HEK293T (cell line): Measurements from ENCODE around the gene BOLA3.
"Not testable (repeated sequence)": the region's sequence is repeated elsewhere in the genome, so short reads cannot be mapped to it uniquely, and the experiment has no call there.

Source experiments
- CTCF ChIA-PET: fragments of 350-600 bp; formaldehyde crosslinking; extraction: SDS; loops from one replicate; lab custom pipeline; 2021; ENCODE audit warnings: antibody characterized with exemption, inconsistent platforms; lab: Yijun Ruan, JAX
- POLR2A ChIA-PET: fragments of 350-600 bp; formaldehyde crosslinking; extraction: SDS; loops from one replicate; lab custom pipeline; 2020; ENCODE audit warnings: antibody characterized with exemption, inconsistent platforms; lab: Yijun Ruan, JAX
- DNase-seq: peaks from one replicate; pipeline ENCODE4 v3.0.0; 2012; ENCODE audit warnings: mixed read lengths; ENCODE audit errors: extremely low spot score
- ARNT ChIP-seq: fragments of 450-650 bp; IDR thresholded peaks from 2 replicates; pipeline ENCODE4 v1.6.1; 2017; ENCODE audit warnings: mild to moderate bottlenecking
- BHLHE40 ChIP-seq: fragments of 450-650 bp; IDR thresholded peaks from 2 replicates; pipeline ENCODE4 v1.6.1; 2016; ENCODE audit warnings: mild to moderate bottlenecking, moderate library complexity, borderline replicate concordance
- CTBP1 ChIP-seq: fragments of 450-650 bp; IDR thresholded peaks from 2 replicates; pipeline ENCODE4 v1.6.1; 2016; ENCODE audit warnings: borderline replicate concordance
- ELF4 ChIP-seq: fragments of 450-650 bp; IDR thresholded peaks from 2 replicates; pipeline ENCODE4 v1.6.1; 2017; ENCODE audit warnings: antibody characterized with exemption
- FOXA1 ChIP-seq: fragments of 450-650 bp; IDR thresholded peaks from 2 replicates; pipeline ENCODE4 v1.6.1; 2016; ENCODE audit warnings: mild to moderate bottlenecking
- FOXK2 ChIP-seq: fragments of 450-650 bp; IDR thresholded peaks from 2 replicates; pipeline ENCODE4 v1.6.1; 2016; ENCODE audit warnings: mild to moderate bottlenecking
- FOXM1 ChIP-seq: fragments of 450-650 bp; IDR thresholded peaks from 2 replicates; pipeline ENCODE4 v1.6.1; 2017; ENCODE audit warnings: mild to moderate bottlenecking, borderline replicate concordance
- HDGF ChIP-seq: fragments of 450-650 bp; IDR thresholded peaks from 2 replicates; pipeline ENCODE4 v1.6.1; 2017; ENCODE audit warnings: antibody characterized with exemption, borderline replicate concordance
- L3MBTL2 ChIP-seq: fragments of 450-650 bp; conservative IDR thresholded peaks from 2 replicates; pipeline ENCODE4 v1.6.1; 2016; ENCODE audit warnings: mild to moderate bottlenecking
- LEF1 ChIP-seq: fragments of 450-650 bp; IDR thresholded peaks from 2 replicates; pipeline ENCODE4 v1.6.1; 2017; ENCODE audit warnings: mild to moderate bottlenecking, borderline replicate concordance
- NFRKB ChIP-seq: fragments of 450-650 bp; IDR thresholded peaks from 2 replicates; pipeline ENCODE4 v1.6.1; 2016; ENCODE audit warnings: mild to moderate bottlenecking, moderate library complexity
- PKNOX1 ChIP-seq: fragments of 450-650 bp; IDR thresholded peaks from 2 replicates; pipeline ENCODE4 v1.6.1; 2016
- SP1 ChIP-seq: fragments of 450-650 bp; IDR thresholded peaks from 2 replicates; pipeline ENCODE4 v1.6.1; 2017
- SUZ12 ChIP-seq: fragments of 450-650 bp; IDR thresholded peaks from 2 replicates; pipeline ENCODE4 v1.6.1; 2016; ENCODE audit warnings: mild to moderate bottlenecking
- TARDBP ChIP-seq: fragments of 450-650 bp; IDR thresholded peaks from 2 replicates; pipeline ENCODE4 v1.6.1; 2016
- ZNF384 ChIP-seq: fragments of 450-650 bp; IDR thresholded peaks from 2 replicates; pipeline ENCODE4 v1.6.1; 2016

Gene BOLA3

GRCh38 chr2:74128206-74128605, 19.5 kb downstream of the BOLA3 start:
- POLR2A ChIA-PET: no interaction called here
- CTCF ChIA-PET: no interaction called here
- TF ChIP-seq ELF4 (no peak), TARDBP (no peak), HDGF (no peak)
- no peak for DNase-seq

- CTCF ChIA-PET: not testable (repeated sequence)
Measured at GRCh38 chr2:74123955-74124354, 23.8 kb downstream of the BOLA3 start.

GRCh38 chr2:74121846-74122245, 25.9 kb downstream of the BOLA3 start:
- CTCF ChIA-PET, DNase-seq: not testable (repeated sequence)
- TF ChIP-seq L3MBTL2: peak; percentile 37; the same call in 1 of the 2 replicates
- POLR2A ChIA-PET: interaction anchor here (0.8 kb wide), 1 partner anchor 132 kb away, joined by 3 read pairs; no protein-coding TSS in a partner anchor

More at GRCh38 chr2:74123955-74124354, 23.8 kb downstream of the BOLA3 start:
- POLR2A ChIA-PET, DNase-seq: not testable (repeated sequence)

GRCh38 chr2:74119912-74120825, 27.5 kb downstream of the BOLA3 start:
- peak; percentile 98 for TF ChIP-seq L3MBTL2
- TF ChIP-seq ARNT: no peak
- no peak for TF ChIP-seq TARDBP
- TF ChIP-seq FOXM1: 0 out of 2 replicates have a peak, but pooled peaks have one; percentile 37
- TF ChIP-seq ELF4: peak; percentile 74
- TF ChIP-seq LEF1: no peak
- no peak for TF ChIP-seq FOXK2
- TF ChIP-seq SP1: no peak
- peak; percentile 83 for TF ChIP-seq NFRKB
- no peak for TF ChIP-seq ZNF384
- no peak for TF ChIP-seq PKNOX1
- peak; percentile 69; the same call in 1 of the 2 replicates for TF ChIP-seq CTBP1
- no peak for TF ChIP-seq BHLHE40
- ChIA-PET POLR2A (interaction anchor here (0.6 to 1.9 kb wide), 15 partner anchors 17 to 296 kb away, joined by 3 to 7 read pairs (median 3); partner anchors contain the start of genes DGUOK and STAMBP), CTCF (interaction anchor here (0.6 to 1.3 kb wide), 3 partner anchors 16 to 27 kb away, joined by 6 to 7 read pairs (median 6); partner anchors contain the start of gene BOLA3)
- DNase-seq: peak; percentile 90

GRCh38 chr2:74119339-74119738, 28.4 kb downstream of the BOLA3 start:
- TF ChIP-seq L3MBTL2 (no peak), FOXM1 (no peak), NFRKB (no peak), ZNF384 (no peak), ARNT (no peak), CTBP1 (no peak), LEF1 (no peak), HDGF (no peak), FOXA1 (no peak), ELF4 (no peak), FOXK2 (no peak), TARDBP (no peak)
- POLR2A ChIA-PET: no interaction called here
- no peak for DNase-seq
- CTCF ChIA-PET: no interaction called here

GRCh38 chr2:74111380-74111779, 36.3 kb downstream of the BOLA3 start:
- ChIA-PET CTCF (no interaction called here), POLR2A (no interaction called here)
- TF ChIP-seq SUZ12 (no peak), FOXM1 (no peak), TARDBP (no peak), FOXA1 (no peak), CTBP1 (no peak), ARNT (no peak), SP1 (no peak), L3MBTL2 (no peak), ELF4 (no peak)
- no peak for DNase-seq

GRCh38 chr2:74110537-74110936, 37.2 kb downstream of the BOLA3 start:
- POLR2A ChIA-PET: interaction anchor here (0.8 kb wide), 1 partner anchor 282 kb away, joined by 3 read pairs; the partner anchor contains the start of gene STAMBP
- no peak for DNase-seq
- CTCF ChIA-PET: no interaction called here
- TF ChIP-seq TARDBP (no peak), LEF1 (no peak), ZNF384 (no peak), SUZ12 (no peak), HDGF (no peak)

GRCh38 chr2:74109551-74109950, 38.2 kb downstream of the BOLA3 start:
- ChIA-PET POLR2A (interaction anchor here (0.8 kb wide), 1 partner anchor 281 kb away, joined by 3 read pairs; the partner anchor contains the start of gene STAMBP), CTCF (no interaction called here)
- no peak for DNase-seq
- no peak for TF ChIP-seq ZNF384
- no peak for TF ChIP-seq TARDBP
- no peak for TF ChIP-seq NFRKB
- TF ChIP-seq FOXA1: no peak
- no peak for TF ChIP-seq BHLHE40
- no peak for TF ChIP-seq CTBP1
